Heart right ventricle (tissue), 16 donors: ENCODE data around the gene EIF4E2. TPM values are rescaled to one million over a fixed set of nuclear protein-coding genes. Genes with fewer than 3 reads are reported as not detected.

Experiments
- ATAC-seq, 8 donors: fragments of 200-7000 bp; cut with Tn5 transposase; one replicate each; pipeline ENCODE4 v1.9.1; 2020; ENCODE audit warnings: mild to moderate bottlenecking in 8 of 8, moderate library complexity in 8 of 8, moderate number of reproducible peaks in 1 of 8
- DNase-seq, 2 donors: peaks; one replicate each; pipeline ENCODE4 v3.0.0-alpha.2; 2020
- H3K27ac ChIP-seq, 10 donors: fragments of 200-600 bp; sonication (generic) in 2 of 10; one replicate each; pipeline versions ENCODE4 v1.5.0 to v1.8.0; 2020 to 2022; ENCODE audit warnings: mild to moderate bottlenecking in 3 of 10
- H3K27me3 ChIP-seq, 7 donors: fragments of 200-600 bp; one replicate each; pipeline ENCODE4 v1.8.0; 2021 to 2022; ENCODE audit warnings: mild to moderate bottlenecking in 2 of 7
- H3K36me3 ChIP-seq, 9 donors: fragments of 200-600 bp; sonication (generic) in 1 of 9; one replicate each; pipeline versions ENCODE4 v1.5.0 to v1.8.0; 2020 to 2022; ENCODE audit warnings: mild to moderate bottlenecking in 2 of 9
- H3K4me1 ChIP-seq, 9 donors: fragments of 200-600 bp; sonication (generic) in 1 of 9; one replicate each; pipeline versions ENCODE4 v1.5.0 to v1.8.0; 2020 to 2022; ENCODE audit warnings: mild to moderate bottlenecking in 4 of 9
- H3K4me3 ChIP-seq, 10 donors: fragments of 200-600 bp; sonication (generic) in 2 of 10; one replicate each; pipeline versions ENCODE4 v1.5.0 to v1.8.0; 2020 to 2022; ENCODE audit warnings: mild to moderate bottlenecking in 7 of 10, moderate library complexity in 2 of 10
- H3K9me3 ChIP-seq, 11 donors: fragments of 200-600 bp in 10 of 11; sonication (generic) in 2 of 11; one replicate each; pipeline versions ENCODE4 v1.5.0 to v1.8.0; 2013 to 2022; ENCODE audit warnings: mild to moderate bottlenecking in 2 of 11, control low read depth in 1 of 11, moderate library complexity in 1 of 11
- CTCF ChIP-seq, 9 donors: fragments of 200-600 bp; sonication (generic) in 2 of 9; IDR thresholded peaks; one replicate each; pipeline versions ENCODE4 v1.5.0 to v1.8.0; 2021 to 2022; ENCODE audit warnings: antibody characterized with exemption in 9 of 9, mild to moderate bottlenecking in 5 of 9, moderate library complexity in 1 of 9
- WGBS, 2 donors: extraction: QIAGEN DNeasy Blood & Tissue Kit; methylation state at CpG; one replicate each; pipeline ENCODE4 v1.1.7; 2013; ENCODE audit warnings: inconsistent platforms in 1 of 2; 5-methylcytosine and 5-hydroxymethylcytosine counted together
- intact Hi-C, 10 donors: fragments of 100-400 bp; cut with DNase I; formaldehyde crosslinking; loops; one replicate each; pipeline versions ENCODE4 v1.11.1 to v1.14.2; 2022
- polyA plus RNA-seq, 2 donors: library from polyadenylated mRNA; stranded (reverse); fragments of 200-250 nt; gene quantifications; one replicate each; pipeline ENCODE4 v1.2.3, GENCODE V29; 2013
- total RNA-seq, 10 donors: library from RNA; stranded (reverse); fragmentation: NEBNext Ultra II Directional in 3 of 10; extraction: Animal tissue kit (Norgen Biotek cat#: 25700) in 3 of 10; gene quantifications; one replicate each; pipeline versions ENCODE4 v1.2.1 to v1.2.4, GENCODE V29; 2021 to 2023
- donor health status: Arrhythmogenic right ventricular cardiomyopathy.
- donor health status: ischemic (EF 13 %, LVEDD 7.1; RV severe dilation, severe dysfunction).
- donor health status: healthy with polysubstance abuse.
- donor health status: DM: no; HTN: yes; CAD: no.
- donor health status: DM: no; HTN: no; CAD: no.
- donor health status: ischemic (EF 25% LVEDD 6.9; RV normal size, moderate dysfunction).
- donor health status: ischemic (EF 25% LVEDD 5.7; RV mildly dilated, moderate dysfunction).
- donor health status: healthy.
- donor health status: DM: yes; HTN: yes; CAD: no.
- donor health status: Ischemic cardiomyopathy.
- donor health status: ischemic (EF 35%, LVEDD 5.7; RV mildly dilated, moderate dysfunction).
- donor health status: nonischemic (EF 11% LVEDD 7.7; RV severe dilation, severe dysfunction).
- donor health status: DM: yes; HTN: yes; CAD: no.
- donor health status: PGD.
- donor health status: ischemic (EF 29% LVEDD 5.4; RV normal size, mild dysfunction).
- donor health status: nonischemic (EF 23%, LVEDD 6.1; RV moderate dilation, normal function).

EIF4E2 gene
- total and polyA plus RNA-seq, 12 donors = 30.3 to 58.1 (median 40.2) TPM

- TF ChIP-seq CTCF (IDR thresholded peaks at IDR 0.05) = no peak
- H3K4me3 ChIP-seq = no peak overlapping the region
- H3K36me3 ChIP-seq = no peaks in the 10 kb centered on the region
- intact Hi-C loops = loop anchor here in 1 of 10 donors (2.0 kb wide), 1 partner anchor 72 kb away; no protein-coding TSS in a partner anchor
- peaks cover 0 to 22% (median 18%) of the 10 kb centered on the region in 9 donors for H3K4me1 ChIP-seq
- H3K9me3 ChIP-seq = no peaks in the 10 kb centered on the region
- 62 to 65% methylated on average over 6 of the region's 6 CpGs for WGBS, 2 donors
- ATAC-seq (no peak), DNase-seq (no peak)
- no peak overlapping the region for H3K27ac ChIP-seq
- peaks cover 20 to 69% (median 63%) of the 10 kb centered on the region in 7 donors for H3K27me3 ChIP-seq
These were observed 31.6 kb upstream of the EIF4E2 start for GRCh38 chr2:232518844-232519243.

- 55 to 57% methylated on average over 19 of the region's 19 CpGs for WGBS, 2 donors
- peaks cover 20 to 72% (median 65%) of the 10 kb centered on the region in 7 donors for H3K27me3 ChIP-seq
- peaks cover 0 to 30% (median 26%) of the 10 kb centered on the region in 9 donors for H3K4me1 ChIP-seq
- H3K9me3 ChIP-seq = no peaks in the 10 kb centered on the region
- DNase-seq = no peak
- H3K27ac ChIP-seq = no peak within 1 kb of the TSS
- H3K36me3 ChIP-seq = no peaks in the 10 kb centered on the region
- intact Hi-C loops = loop anchor here (2.0 to 10.0 kb wide), 7 partner anchors 73 to 615 kb away; no protein-coding TSS in a partner anchor
- no peak for ATAC-seq
- H3K4me3 ChIP-seq = no peak within 1 kb of the TSS
- no peak for TF ChIP-seq CTCF (IDR thresholded peaks at IDR 0.05)
These were observed 30.7 kb upstream of the EIF4E2 start, which contains the start of gene PRSS56 for GRCh38 chr2:232519581-232520438. PRSS56 (plus strand) TSS chr2:232520388; CDS start chr2:232520599, 211 bp downstream.

- Histone ChIP-seq H3K27me3 (peaks cover 20 to 79% (median 72%) of the 10 kb centered on the region in 7 donors), H3K27ac (no peak overlapping the region), H3K9me3 (no peaks in the 10 kb centered on the region), H3K4me3 (no peak overlapping the region), H3K4me1 (peaks cover 5 to 36% (median 30%) of the 10 kb centered on the region in 9 donors), H3K36me3 (no peaks in the 10 kb centered on the region)
- intact Hi-C loops = loop anchor here (5.0 to 10.0 kb wide), 6 partner anchors 73 to 616 kb away; no protein-coding TSS in a partner anchor
- ATAC-seq = no peak
- WGBS, 2 donors = 69 to 72% methylated on average over 15 of the region's 15 CpGs
- no peak for TF ChIP-seq CTCF (IDR thresholded peaks at IDR 0.05)
- DNase-seq = no peak
These were observed 30.0 kb upstream of the EIF4E2 start for GRCh38 chr2:232520489-232520888.

GRCh38 chr2:232521098-232521497 lies 29.4 kb upstream of the EIF4E2 start:
- H3K4me1 ChIP-seq = peaks cover 5 to 39% (median 31%) of the 10 kb centered on the region in 9 donors
- DNase-seq (no peak), ATAC-seq (no peak)
- intact Hi-C loops = loop anchor here (5.0 to 10.0 kb wide), 6 partner anchors 74 to 616 kb away; no protein-coding TSS in a partner anchor
- 88 to 92% methylated on average over 14 of the region's 14 CpGs for WGBS, 2 donors
- TF ChIP-seq CTCF (IDR thresholded peaks at IDR 0.05) = no peak
- no peak overlapping the region for H3K4me3 ChIP-seq
- H3K36me3 ChIP-seq = no peaks in the 10 kb centered on the region
- H3K27me3 ChIP-seq = peaks cover 20 to 83% (median 74%) of the 10 kb centered on the region in 7 donors
- no peaks in the 10 kb centered on the region for H3K9me3 ChIP-seq
- H3K27ac ChIP-seq = no peak overlapping the region
